IPS-15b (cell line): ENCODE measurements around the gene SLC35G6.

Experiments used
- H3K27me3 ChIP-seq: one replicate; pipeline ENCODE4 v1.6.1; 2013; ENCODE audit warnings: low read length; ENCODE audit not compliant: control insufficient read depth, insufficient read depth
- H3K36me3 ChIP-seq: one replicate; pipeline ENCODE4 v1.6.1; 2013; ENCODE audit warnings: low read length; ENCODE audit not compliant: control insufficient read depth, insufficient read depth
- H3K4me1 ChIP-seq: one replicate; pipeline ENCODE4 v1.6.1; 2013; ENCODE audit warnings: mild to moderate bottlenecking, low read length; ENCODE audit not compliant: control insufficient read depth, insufficient read depth
- H3K4me3 ChIP-seq: one replicate; pipeline ENCODE4 v1.5.1; 2013; ENCODE audit warnings: low read depth, low read length
- H3K9ac ChIP-seq: one replicate; pipeline ENCODE4 v1.6.1; 2013; ENCODE audit warnings: low read depth, mild to moderate bottlenecking, low read length
- H3K9me3 ChIP-seq: one replicate; pipeline ENCODE4 v1.6.1; 2013; ENCODE audit warnings: mild to moderate bottlenecking, low read length; ENCODE audit not compliant: control insufficient read depth, insufficient read depth

The SLC35G6 gene

DNA sequence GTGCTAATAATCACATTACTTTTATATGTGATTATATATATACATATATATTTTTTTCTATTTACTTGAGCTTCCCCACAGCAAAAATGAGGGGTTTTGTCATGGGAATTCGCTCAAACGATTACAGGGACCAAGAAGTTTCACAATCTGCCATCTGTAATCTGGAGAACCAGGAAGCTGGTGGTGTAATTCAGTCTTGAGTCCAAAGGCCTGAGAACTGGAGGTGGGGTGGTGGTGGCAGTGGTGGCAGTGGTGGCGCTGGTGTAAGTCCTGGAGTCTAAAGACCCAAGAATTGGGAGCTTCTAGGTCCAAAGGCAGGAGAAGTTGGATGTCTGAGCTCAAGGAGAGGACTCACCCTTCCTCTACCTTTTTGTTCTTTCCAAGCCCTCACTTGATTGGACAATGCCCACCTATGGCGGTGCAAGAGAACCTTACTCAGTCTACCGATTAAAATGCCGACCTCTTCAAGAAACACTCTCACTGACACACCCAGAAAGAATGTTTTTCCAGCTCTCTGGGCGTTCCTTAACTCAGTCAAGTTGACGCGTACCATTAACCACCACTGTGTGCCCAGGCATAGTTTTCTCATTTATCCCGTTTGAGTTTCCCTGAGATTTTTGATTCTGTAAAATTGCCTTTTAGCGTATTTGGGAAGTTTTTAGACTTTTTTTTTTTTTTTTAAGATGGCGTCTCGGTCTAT is 34.8 kb downstream of the SLC35G6 start:
- no peaks in the 10 kb centered on the region for H3K27me3 ChIP-seq
- H3K4me3 ChIP-seq = no peak overlapping the region
- H3K9me3 ChIP-seq = no peaks in the 10 kb centered on the region
- H3K9ac ChIP-seq = no peak overlapping the region
- no peaks in the 10 kb centered on the region for H3K4me1 ChIP-seq
- H3K36me3 ChIP-seq = peaks cover 30% of the 10 kb centered on the region

DNA sequence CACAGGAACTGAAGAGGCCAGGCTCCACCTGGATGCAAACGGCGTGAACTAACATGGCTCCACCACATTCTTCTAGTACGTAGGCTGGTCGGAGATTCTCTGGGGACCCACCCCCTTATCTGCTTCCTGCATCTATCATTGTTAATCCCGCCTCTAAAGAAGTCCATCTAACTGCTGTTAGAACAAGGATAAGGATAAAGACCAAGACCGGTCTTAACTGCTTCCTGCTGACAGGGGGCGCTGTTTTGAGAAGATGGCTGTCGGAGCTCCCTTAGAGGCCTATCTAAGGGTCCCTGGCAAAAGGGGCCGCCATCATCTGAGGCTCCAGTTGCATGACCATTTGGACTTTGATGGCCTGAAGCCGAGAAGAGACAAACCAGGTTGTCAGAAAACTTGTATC is 41.8 kb downstream of the SLC35G6 start:
- H3K36me3 ChIP-seq = no peaks in the 10 kb centered on the region
- H3K4me3 ChIP-seq = peak overlapping the region; percentile 4
- H3K27me3 ChIP-seq = no peaks in the 10 kb centered on the region
- no peak overlapping the region for H3K9ac ChIP-seq
- H3K9me3 ChIP-seq = no peaks in the 10 kb centered on the region
- no peaks in the 10 kb centered on the region for H3K4me1 ChIP-seq

DNA sequence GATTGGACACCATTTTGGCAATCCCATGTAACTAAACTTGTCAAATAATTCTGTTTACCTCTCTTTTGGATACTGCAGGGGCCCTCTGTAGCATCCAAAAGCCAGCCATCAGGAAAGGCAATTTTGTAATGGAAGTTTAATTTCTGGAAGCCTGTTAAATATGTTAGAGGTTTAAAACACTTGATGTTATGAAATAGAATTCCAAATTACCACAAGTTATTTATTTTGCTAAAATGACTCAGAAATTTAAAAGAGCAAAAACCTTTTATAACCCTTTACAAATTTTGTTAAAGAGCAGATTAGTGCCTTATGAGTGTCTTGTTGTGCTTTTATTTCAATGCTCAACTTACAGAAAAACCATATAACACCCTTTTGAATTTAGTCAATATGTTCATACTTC is 47.6 kb downstream of the SLC35G6 start:
- no peaks in the 10 kb centered on the region for H3K36me3 ChIP-seq
- no peaks in the 10 kb centered on the region for H3K27me3 ChIP-seq
- H3K4me1 ChIP-seq = no peaks in the 10 kb centered on the region
- no peak overlapping the region for H3K9ac ChIP-seq
- H3K9me3 ChIP-seq = no peaks in the 10 kb centered on the region
- H3K4me3 ChIP-seq = no peak overlapping the region

DNA sequence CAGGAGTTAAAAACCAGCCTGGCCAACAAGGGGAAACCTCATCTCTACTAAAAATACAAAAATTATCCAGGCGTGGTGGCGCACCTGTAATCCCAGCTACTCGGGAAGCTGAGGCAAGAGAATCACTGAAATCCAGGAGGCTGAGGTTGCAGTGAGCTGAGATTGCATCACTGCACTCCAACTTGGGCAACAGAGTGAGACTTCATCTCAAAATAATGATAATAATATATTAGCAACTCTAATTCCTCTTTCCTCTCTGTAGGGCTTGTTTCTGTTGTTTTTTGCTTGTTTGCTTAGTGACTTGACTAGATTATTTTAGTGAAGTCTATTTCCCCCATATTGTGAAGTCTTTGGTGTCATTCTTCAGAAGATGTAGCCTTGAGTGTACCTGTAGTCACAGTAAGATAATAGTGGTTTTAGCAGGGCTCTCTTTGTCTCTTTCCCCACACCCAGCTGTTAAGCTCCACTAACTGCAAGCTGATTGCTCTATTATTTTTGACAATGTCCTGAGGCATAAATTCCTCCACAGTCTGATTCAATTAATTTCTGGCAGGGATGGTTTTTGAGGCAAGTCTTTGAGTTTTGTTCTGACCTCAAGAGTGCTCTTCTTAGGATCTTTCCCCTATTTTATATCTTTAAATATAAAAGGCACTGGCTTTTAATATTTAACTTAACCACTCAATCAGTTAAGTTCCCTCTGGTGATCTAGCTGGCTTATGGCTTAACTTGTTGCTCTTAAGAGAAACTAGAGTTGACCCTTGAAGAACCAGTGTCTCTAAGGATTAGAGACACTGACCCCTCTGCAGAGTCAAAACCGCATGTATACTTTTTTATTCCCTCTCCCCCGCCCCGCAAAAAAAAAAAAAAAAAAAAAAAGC is 49.0 kb downstream of the SLC35G6 start:
- Histone ChIP-seq H3K4me1 (no peaks in the 10 kb centered on the region), H3K9me3 (no peaks in the 10 kb centered on the region), H3K36me3 (no peaks in the 10 kb centered on the region), H3K27me3 (no peaks in the 10 kb centered on the region), H3K9ac (no peak overlapping the region), H3K4me3 (no peak overlapping the region)
